Kidney epithelial cell (primary cell): Measurements from ENCODE around the gene HNF1B. TPM values are rescaled to one million over a fixed set of nuclear protein-coding genes. Genes with fewer than 3 reads are reported as not detected.

ENCODE experiments used
- DNase-seq: peaks from one replicate; pipeline ENCODE4 v3.0.0-alpha.2; 2010; ENCODE audit warnings: low read depth
- H3K27me3 ChIP-seq: 2 replicates; pipeline ENCODE4 v1.6.0; 2011; ENCODE audit warnings: low read length; ENCODE audit not compliant: control insufficient read depth, insufficient read depth
- H3K36me3 ChIP-seq: 2 replicates; pipeline ENCODE4 v1.5.1; 2011; ENCODE audit warnings: low read length; ENCODE audit not compliant: control insufficient read depth, insufficient read depth
- H3K4me3 ChIP-seq: 2 replicates; pipeline ENCODE4 v1.5.1; 2011; ENCODE audit warnings: low read depth, mild to moderate bottlenecking, control low read depth, low read length
- CTCF ChIP-seq: IDR thresholded peaks from 2 replicates; pipeline ENCODE4 v1.5.1; 2011; ENCODE audit warnings: mild to moderate bottlenecking, moderate library complexity, low read length, control low read depth, inconsistent platforms; ENCODE audit not compliant: insufficient read depth, poor library complexity, severe bottlenecking
- total RNA-seq: library from RNA; depleted of rRNA; stranded (reverse); fragments of >200 nt; gene quantifications from 2 replicates; pipeline ENCODE4 v1.2.3, GENCODE V29; 2015

Gene HNF1B
- total RNA-seq, 1 donor from 2014 or later: 15.1 TPM

DNA sequence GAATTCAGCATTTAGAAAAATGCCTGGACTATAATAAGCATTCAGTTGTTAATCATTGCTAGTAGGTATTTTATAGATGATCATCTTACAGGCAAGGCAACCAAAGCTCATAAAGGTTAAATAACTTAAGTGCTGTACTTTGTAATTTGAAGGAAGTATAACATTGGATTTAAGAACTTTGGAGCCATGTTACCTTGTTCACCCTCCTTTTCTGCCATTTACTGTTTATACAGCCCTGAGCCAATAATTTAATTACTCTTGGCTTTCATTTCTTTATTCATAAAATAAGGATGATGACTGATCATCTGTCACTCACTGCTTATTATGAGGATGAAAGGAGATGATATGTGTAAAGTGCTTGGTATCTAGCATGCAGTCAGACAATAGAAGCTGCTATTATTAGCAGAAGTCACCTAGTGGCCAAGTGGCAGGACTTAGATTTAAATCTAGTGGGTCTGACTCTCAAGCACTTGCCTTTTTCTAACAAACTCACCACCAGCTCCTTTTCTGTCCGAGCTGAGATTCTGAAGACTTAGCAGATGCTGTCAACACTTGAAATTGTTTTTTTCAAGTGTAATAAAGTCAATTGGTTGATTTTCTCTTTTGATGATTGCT is 83.4 kb downstream of the HNF1B start:
- H3K36me3 ChIP-seq: no peaks in the 10 kb centered on the region
- DNase-seq: no peak
- no peak overlapping the region for H3K4me3 ChIP-seq
- no peak for TF ChIP-seq CTCF
- H3K27me3 ChIP-seq: no peaks in the 10 kb centered on the region

- Histone ChIP-seq H3K36me3 (no peaks in the 10 kb centered on the region), H3K4me3 (no peak overlapping the region), H3K27me3 (no peaks in the 10 kb centered on the region)
- no peak for TF ChIP-seq CTCF
- DNase-seq: no peak
These were observed 84.9 kb downstream of the HNF1B start for GRCh38 chr17:37659925-37660324.

GRCh38 chr17:37657202-37657601 is 87.7 kb downstream of the HNF1B start:
- no peaks in the 10 kb centered on the region for H3K27me3 ChIP-seq
- H3K36me3 ChIP-seq: no peaks in the 10 kb centered on the region
- no peak for TF ChIP-seq CTCF
- H3K4me3 ChIP-seq: no peak overlapping the region
- no peak for DNase-seq

DNA sequence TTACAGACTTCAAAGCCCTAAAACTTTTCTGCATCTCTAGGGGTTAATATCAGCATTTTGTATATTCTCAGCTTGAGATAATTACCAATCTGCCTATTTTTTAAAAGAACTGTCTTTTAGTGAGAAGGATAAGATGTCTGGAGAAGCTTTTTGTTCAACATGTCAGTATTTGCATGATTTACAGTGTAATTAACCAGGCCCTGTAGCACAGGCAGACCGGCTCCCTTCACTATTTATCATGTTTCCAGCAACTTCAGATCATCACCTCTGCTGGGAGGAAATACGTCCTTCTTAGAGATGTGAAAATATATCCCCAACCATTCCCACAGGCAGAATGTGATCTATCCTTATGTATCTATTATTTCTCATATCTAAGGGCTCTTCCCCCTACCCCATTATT is 93.0 kb downstream of the HNF1B start:
- DNase-seq: no peak
- H3K36me3 ChIP-seq: no peaks in the 10 kb centered on the region
- H3K4me3 ChIP-seq: no peak overlapping the region
- TF ChIP-seq CTCF: no peak
- H3K27me3 ChIP-seq: no peaks in the 10 kb centered on the region

DNA sequence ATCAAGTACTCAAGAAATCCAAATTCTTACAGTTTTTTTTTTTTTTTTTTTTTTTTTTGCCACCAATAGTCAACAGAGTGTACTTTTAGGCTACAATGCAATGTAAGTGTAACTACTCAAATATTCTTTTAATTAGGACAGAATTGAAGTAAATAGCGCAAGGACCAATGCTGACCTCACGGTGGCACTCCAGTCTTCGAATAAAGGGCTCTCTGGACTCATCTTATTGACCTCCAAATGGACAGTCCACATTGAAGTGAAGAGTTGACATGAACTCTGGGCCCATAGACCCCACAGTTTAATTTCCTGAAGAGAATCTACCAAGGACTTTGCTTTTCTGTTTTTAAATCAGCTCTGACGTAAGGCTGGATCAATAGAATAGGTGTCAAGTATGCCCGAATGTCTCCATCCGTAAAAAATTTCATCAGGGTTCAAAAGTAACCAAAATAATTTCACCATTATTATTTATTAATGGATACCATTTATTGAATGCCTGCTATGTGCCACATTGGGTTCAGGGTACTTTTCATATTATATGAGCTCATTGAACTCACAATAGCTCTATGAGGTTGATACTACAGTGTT is 94.3 kb downstream of the HNF1B start:
- no peak overlapping the region for H3K4me3 ChIP-seq
- peak; percentile 54 for TF ChIP-seq CTCF
- DNase-seq: no peak
- H3K36me3 ChIP-seq: no peaks in the 10 kb centered on the region
- H3K27me3 ChIP-seq: no peaks in the 10 kb centered on the region

DNA sequence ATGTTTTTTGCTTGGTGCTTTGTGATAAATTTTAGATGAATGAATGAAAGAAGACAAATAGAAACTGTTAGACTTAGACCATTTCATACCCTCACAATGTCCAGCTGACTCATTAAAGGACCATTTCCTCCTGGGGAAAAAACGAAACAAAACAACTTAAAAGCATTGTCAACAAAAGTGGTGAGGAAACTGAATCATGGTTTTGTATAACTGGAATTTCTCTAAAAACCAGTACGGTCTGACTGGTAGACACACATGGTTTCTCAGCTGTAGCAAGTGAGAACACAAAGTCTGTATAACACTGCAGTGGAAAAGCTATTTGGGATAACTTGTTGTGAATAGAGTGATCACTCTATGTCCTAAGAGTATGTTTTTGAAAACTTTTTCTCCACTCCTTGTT is 96.3 kb downstream of the HNF1B start:
- H3K4me3 ChIP-seq: no peak overlapping the region
- no peaks in the 10 kb centered on the region for H3K36me3 ChIP-seq
- peak; percentile 76 for DNase-seq
- no peak for TF ChIP-seq CTCF
- H3K27me3 ChIP-seq: no peaks in the 10 kb centered on the region
